Stimulated activated CD4-positive, alpha-beta T cell treated with anti-CD3 and anti-CD28 coated beads, Interleukin-2, amount 100 ng/mL, for 24 hours (primary cell): ENCODE data around the gene HDAC11.
A peak's percentile ranks its signal among the peaks of the same experiment; 100 is the strongest.

ENCODE experiments used
- DNase-seq, 2 donors: peaks; one replicate each; pipeline ENCODE4 v3.0.0-alpha.2; 2020

HDAC11 gene

GRCh38 chr3:13528217-13528867 lies 48.2 kb downstream of the HDAC11 start:
- no peak for DNase-seq

GRCh38 chr3:13529196-13530112 lies 49.3 kb downstream of the HDAC11 start:
- no peak for DNase-seq

GRCh38 chr3:13530241-13531009 lies 50.3 kb downstream of the HDAC11 start:
- no peak for DNase-seq

- no peak for DNase-seq
These were observed 52.0 kb downstream of the HDAC11 start for GRCh38 chr3:13532085-13532484.

- DNase-seq, result no peak
These were observed 52.5 kb downstream of the HDAC11 start for GRCh38 chr3:13532631-13533030.

GRCh38 chr3:13533885-13534301 lies 53.8 kb downstream of the HDAC11 start:
- no peak for DNase-seq

- DNase-seq, result no peak
These were observed 55.4 kb downstream of the HDAC11 start for GRCh38 chr3:13535526-13535875.

- no peak for DNase-seq
These were observed 55.8 kb downstream of the HDAC11 start for GRCh38 chr3:13535905-13536304.

- no peak for DNase-seq
These were observed 56.3 kb downstream of the HDAC11 start for GRCh38 chr3:13536432-13536831.

GRCh38 chr3:13536832-13537231 lies 56.7 kb downstream of the HDAC11 start:
- no peak for DNase-seq

- no peak for DNase-seq
These were observed 57.3 kb downstream of the HDAC11 start for GRCh38 chr3:13537244-13537908.

GRCh38 chr3:13537909-13538296 lies 57.8 kb downstream of the HDAC11 start:
- DNase-seq, result no peak

- DNase-seq, result no peak
These were observed 58.6 kb downstream of the HDAC11 start for GRCh38 chr3:13538520-13539291.

- DNase-seq, result no peak
These were observed 59.2 kb downstream of the HDAC11 start for GRCh38 chr3:13539292-13539638.

GRCh38 chr3:13539671-13540070 lies 59.6 kb downstream of the HDAC11 start:
- DNase-seq, result no peak

- DNase-seq, result no peak
These were observed 60.3 kb downstream of the HDAC11 start for GRCh38 chr3:13540297-13540995.

GRCh38 chr3:13541691-13542090 lies 61.6 kb downstream of the HDAC11 start:
- no peak for DNase-seq

GRCh38 chr3:13542142-13542541 lies 62.0 kb downstream of the HDAC11 start:
- no peak for DNase-seq

GRCh38 chr3:13543253-13543652 lies 63.1 kb downstream of the HDAC11 start:
- no peak for DNase-seq

- peak; percentile 45 to 62 for DNase-seq
These were observed 64.3 kb downstream of the HDAC11 start for GRCh38 chr3:13544293-13544831.

GRCh38 chr3:13544951-13545651 lies 65.0 kb downstream of the HDAC11 start:
- DNase-seq, result no peak
